Left forelimb (tissue), 1 donor: ENCODE data around the gene CCR5.
"Not testable (repeated sequence)": the region's sequence is repeated elsewhere in the genome, so short reads cannot be mapped to it uniquely, and the experiment has no call there.

Experiments
- DNase-seq: peaks from one replicate; pipeline ENCODE4 v3.0.0-alpha.2; 2018; ENCODE audit warnings: low spot score

CCR5 gene

GRCh38 chr3:46370839-46371518 is at the start of gene CCR5:
Gene CCR5 (plus strand): TSS chr3:46370946. CDS start chr3:46372903, 1,957 bp downstream.
- DNase-seq: no peak

DNA sequence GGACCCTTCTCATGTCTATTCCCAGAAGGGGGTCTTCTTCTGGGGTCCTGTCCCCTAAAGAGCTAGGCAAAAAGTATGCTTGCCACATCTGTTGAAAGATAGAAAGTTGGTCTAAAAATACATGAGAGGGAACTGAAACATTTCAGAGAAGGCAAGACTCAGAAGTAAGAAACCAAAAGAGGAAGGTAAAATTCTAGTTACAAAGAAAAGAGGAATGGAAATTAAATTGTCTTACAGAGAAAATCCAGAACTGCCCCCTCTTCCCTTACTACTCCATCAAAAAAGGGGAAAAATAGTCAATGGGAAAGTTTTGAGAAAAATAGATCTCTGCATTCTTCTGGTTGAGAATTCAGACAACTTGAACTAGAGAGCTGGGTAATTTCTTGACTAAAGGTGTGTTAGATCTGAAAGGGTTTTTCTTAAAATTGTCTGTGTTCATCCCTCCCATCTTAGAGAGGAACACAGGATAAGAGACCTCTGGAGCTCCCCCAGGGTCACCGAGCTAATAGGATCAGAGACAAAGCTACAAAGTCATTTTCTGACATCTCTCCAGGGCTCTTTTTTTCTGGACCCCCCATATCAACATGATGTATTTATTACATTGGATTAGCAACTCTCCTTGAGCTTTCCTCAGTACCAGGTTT is 49.2 kb upstream of the CCR5 start:
- no peak for DNase-seq

GRCh38 chr3:46324036-46324435 is 46.7 kb upstream of the CCR5 start:
- no peak for DNase-seq

DNA sequence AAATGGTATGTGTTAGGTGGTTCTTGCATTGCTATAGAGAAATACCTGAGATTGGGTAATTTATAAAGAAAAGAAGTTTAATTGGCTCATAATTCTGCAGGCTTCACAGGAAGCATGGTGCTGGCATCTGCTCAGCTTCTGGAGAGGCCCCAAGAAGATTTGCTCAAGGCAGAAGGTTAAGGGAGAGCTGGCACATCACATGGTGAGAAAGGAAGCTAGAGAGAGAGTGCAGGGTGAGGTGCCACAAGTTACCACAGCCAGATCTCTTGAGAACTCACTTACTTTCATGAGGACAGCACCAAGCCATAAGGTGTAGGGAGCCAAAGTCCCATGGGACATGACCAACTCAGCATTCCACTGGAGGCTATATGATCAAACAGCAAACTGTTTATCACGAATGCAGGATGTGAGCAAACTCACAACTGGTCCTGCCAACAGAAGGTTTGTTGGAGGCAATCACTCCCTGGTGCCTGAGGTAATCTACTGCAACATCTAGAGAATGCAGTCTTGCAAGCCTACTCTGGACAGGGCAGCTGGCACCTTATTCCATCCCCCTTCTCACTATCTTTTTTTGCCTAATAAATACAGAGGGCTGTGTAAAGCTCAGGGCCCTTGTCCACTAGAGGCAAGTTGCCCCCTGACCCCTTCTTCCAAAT is 45.0 kb upstream of the CCR5 start:
- no peak for DNase-seq

GRCh38 chr3:46330676-46331075 is 40.1 kb upstream of the CCR5 start:
- DNase-seq: not testable (repeated sequence)

DNA sequence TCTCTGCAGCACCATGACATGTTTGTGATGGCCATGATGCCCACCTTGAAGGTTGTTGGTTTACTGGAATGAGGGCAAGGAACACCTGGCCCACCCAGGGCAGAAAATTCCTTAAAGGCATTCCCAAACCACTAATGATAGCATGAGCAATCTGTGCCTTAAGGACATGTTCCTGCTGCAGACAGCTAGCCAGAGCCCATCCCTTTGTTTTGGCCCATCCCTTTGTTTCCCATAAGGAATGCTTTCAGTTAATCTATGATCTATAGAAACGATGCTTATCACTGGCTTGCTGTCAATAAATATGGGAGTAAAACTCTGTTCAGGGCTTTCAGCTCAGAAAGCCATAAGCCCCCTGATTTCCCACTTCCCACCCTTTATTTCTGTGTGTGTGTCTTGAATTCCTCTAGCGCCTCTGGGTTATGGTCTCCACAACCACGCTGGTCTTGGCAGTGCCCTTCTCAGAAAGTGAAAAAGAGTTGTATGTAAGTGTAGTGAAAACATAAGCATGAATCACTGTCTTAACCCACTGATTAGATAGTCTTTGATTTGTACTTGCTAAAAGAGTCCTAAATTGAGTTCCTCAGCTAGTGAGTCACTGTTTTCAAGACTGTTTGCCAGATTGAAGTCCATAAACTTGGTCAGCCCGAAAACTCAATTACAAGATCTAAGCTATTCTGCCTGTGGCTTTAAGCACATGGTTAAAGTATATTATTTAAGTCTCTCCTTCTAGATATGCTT is 35.8 kb upstream of the CCR5 start:
- no peak for DNase-seq

- DNase-seq: no peak
These were observed 35.2 kb upstream of the CCR5 start for GRCh38 chr3:46335541-46335940.

DNA sequence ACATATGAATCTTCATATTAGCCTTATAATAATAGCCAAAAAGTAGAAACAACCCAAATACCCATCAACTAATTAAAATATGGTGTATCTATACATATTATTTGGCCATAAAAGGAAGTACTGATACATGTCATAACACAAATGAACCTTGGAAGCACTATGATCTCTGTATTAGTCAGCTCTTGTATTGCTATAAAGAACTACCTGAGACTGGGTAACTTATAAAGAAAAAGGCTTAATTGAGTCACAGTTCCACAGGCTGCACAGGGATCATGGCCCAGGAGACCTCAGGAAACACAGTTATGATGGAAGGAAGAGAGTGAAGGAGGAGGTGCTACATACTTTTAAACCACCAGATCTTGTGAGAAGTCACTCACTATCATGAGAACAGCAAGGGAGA is 32.8 kb upstream of the CCR5 start:
- DNase-seq: no peak

DNA sequence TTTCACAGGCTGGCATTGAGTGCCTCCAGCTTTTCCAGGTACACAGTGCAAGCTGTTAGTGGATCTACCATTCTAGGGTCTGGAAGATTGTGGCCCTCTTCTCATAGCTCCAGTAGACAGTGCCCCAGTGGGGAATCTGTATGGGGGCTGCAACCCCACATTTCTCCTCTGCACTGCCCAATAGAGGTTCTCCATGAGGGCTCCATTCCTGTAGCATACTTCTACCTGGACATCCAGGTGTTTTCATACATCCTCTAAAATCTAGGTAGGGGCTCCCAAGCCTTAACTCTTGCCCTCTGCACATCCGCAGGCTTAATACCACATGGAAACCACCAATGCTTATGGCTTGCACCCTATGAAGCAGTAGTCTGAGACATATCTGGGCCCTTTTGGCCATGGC is 31.9 kb upstream of the CCR5 start:
- no peak for DNase-seq

- DNase-seq: no peak
These were observed 26.3 kb upstream of the CCR5 start for GRCh38 chr3:46344476-46344875.

GRCh38 chr3:46348823-46349482 is 21.8 kb upstream of the CCR5 start:
- no peak for DNase-seq

GRCh38 chr3:46349484-46350261 is 21.1 kb upstream of the CCR5 start:
- DNase-seq: no peak

- DNase-seq: no peak
These were observed 20.5 kb upstream of the CCR5 start for GRCh38 chr3:46350262-46350565.

- DNase-seq: no peak
These were observed 19.1 kb upstream of the CCR5 start for GRCh38 chr3:46351646-46352045.

GRCh38 chr3:46353090-46353489 is 17.7 kb upstream of the CCR5 start:
- DNase-seq: no peak

DNA sequence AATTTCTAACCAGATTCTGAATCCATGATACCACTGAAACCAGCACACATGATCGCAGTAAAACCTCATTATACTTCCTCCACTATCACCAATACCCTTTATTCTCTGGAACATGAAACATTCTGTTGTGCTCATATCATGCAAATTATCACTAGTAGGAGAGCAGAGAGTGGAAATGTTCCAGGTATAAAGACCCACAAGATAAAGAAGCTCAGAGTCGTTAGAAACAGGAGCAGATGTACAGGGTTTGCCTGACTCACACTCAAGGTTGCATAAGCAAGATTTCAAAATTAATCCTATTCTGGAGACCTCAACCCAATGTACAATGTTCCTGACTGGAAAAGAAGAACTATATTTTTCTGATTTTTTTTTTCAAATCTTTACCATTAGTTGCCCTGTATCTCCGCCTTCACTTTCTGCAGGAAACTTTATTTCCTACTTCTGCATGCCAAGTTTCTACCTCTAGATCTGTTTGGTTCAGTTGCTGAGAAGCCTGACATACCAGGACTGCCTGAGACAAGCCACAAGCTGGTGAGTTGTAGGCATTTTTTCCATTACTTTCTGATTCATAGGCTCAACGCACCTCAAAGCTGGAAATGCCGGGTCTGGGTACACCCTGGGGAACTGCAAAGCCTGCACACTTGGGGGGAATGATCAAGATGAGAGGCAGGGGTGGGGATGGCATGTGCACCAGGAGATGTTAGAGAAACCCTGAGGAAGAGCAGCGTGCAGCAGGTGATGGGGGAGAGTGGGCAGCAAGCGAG is 16.9 kb upstream of the CCR5 start, which contains the start of gene CCR2:
Gene CCR2, plus strand, starts transcription at position 465 of the 764 bp plus-strand sequence. CDS start 3,417 bp downstream, outside the sequence.
- no peak for DNase-seq

- no peak for DNase-seq
These were observed 16.3 kb upstream of the CCR5 start for GRCh38 chr3:46354478-46354877.

DNA sequence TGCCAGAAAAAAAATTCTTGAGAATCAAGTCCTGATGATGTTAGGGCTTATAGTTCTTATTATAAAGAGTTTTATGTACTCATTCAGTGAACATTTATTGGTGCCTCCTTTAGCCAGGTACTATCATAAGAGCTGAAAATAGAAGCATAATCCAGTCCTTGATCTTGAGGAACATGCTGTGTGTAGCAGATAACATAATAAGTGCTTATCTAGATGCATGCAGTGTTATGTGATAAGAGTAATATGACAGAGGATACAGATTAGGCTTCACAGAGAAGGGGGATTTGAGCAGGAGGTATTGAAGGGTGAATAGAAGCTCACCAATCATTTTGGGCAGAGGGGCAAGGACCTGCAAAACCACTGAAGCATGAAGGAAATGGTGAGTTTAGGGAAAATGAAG is 15.8 kb upstream of the CCR5 start:
- DNase-seq: no peak

DNA sequence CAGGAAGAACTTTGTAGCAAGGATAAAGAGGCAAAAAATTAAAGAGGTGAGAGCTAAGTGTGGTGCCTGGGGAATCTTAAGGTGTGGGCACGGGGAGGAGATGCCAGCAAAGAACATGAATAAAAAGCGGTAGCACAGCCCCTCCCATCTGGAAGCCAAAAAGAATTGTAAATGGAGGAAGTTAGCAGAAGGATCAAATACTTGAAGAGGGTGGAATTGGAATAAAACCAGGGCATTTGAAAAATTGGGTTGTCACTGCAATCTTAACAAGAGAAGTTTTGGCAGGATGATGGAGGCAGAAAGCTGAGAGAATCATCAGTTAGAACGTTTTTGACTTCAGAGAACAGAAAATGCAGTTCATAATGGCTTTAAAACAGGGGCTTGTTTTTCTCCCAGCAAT is 14.5 kb upstream of the CCR5 start:
- no peak for DNase-seq

DNA sequence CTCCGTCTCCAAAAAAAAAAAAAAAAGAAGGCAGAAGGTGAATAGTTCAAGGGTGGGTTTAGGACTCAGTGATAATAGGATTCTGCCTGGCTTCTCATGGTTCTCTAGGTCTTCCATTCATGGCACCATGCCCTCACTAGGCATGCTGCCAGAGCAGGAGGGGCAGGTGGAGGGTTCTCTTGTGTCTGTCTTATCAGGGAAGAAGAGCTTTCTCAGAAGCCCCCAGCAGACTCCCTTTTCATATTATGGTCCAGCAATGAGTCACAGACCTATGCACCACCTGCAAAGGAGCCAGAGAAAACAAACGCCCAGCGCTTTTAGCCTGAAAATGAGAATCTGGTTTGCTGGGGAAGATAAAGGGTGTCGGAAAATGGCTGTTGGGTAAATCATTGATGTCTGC is 13.8 kb upstream of the CCR5 start:
- no peak for DNase-seq

DNA sequence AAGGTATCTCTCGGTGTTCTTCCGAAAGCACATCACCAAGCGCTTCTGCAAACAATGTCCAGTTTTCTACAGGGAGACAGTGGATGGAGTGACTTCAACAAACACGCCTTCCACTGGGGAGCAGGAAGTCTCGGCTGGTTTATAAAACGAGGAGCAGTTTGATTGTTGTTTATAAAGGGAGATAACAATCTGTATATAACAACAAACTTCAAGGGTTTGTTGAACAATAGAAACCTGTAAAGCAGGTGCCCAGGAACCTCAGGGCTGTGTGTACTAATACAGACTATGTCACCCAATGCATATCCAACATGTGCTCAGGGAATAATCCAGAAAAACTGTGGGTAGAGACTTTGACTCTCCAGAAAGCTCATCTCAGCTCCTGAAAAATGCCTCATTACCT is 12.3 kb upstream of the CCR5 start:
- DNase-seq: no peak
